ENCODE measurements around the gene CD247. TPM values are rescaled to one million over a fixed set of nuclear protein-coding genes. Genes with fewer than 3 reads are reported as not detected.

CD247 gene
- total and polyA plus RNA-seq, 9 of the 15 experiments (the other 6 are each of a cell fraction or from before 2014, with no cell fraction given): 0.08 to 0.42 (median 0.28) TPM; not detected in 5

DNA sequence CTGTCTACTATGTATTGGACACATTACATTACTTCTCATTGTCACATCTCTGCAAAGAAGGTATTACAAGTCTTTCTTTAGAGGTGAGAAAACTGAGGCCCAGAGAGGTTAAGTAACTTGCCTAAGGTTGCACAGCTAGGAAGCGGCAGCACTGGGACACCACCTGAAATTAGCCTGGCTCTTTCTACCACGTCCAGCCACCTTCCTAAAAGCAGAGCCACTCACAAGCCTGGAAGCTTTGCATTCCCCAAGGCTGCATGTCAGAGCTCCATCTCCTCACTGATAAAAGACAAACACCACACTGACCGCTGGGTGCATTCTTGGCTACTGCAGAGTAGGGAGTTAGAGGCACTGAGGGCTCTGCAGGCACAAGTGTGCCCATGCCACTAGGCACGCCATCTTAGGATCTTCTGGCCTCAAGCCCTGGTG lies 2.4 kb downstream of the CD247 start (continued):
- no peak for TF ChIP-seq MGA (IDR thresholded peaks at IDR 0.05)
- TF ChIP-seq, protein P1, sequence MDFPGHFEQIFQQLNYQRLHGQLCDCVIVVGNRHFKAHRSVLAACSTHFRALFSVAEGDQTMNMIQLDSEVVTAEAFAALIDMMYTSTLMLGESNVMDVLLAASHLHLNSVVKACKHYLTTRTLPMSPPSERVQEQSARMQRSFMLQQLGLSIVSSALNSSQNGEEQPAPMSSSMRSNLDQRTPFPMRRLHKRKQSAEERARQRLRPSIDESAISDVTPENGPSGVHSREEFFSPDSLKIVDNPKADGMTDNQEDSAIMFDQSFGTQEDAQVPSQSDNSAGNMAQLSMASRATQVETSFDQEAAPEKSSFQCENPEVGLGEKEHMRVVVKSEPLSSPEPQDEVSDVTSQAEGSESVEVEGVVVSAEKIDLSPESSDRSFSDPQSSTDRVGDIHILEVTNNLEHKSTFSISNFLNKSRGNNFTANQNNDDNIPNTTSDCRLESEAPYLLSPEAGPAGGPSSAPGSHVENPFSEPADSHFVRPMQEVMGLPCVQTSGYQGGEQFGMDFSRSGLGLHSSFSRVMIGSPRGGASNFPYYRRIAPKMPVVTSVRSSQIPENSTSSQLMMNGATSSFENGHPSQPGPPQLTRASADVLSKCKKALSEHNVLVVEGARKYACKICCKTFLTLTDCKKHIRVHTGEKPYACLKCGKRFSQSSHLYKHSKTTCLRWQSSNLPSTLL (IDR thresholded peaks at IDR 0.05): no peak
- TF ChIP-seq, protein P2, sequence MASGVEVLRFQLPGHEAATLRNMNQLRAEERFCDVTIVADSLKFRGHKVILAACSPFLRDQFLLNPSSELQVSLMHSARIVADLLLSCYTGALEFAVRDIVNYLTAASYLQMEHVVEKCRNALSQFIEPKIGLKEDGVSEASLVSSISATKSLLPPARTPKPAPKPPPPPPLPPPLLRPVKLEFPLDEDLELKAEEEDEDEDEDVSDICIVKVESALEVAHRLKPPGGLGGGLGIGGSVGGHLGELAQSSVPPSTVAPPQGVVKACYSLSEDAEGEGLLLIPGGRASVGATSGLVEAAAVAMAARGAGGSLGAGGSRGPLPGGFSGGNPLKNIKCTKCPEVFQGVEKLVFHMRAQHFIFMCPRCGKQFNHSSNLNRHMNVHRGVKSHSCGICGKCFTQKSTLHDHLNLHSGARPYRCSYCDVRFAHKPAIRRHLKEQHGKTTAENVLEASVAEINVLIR (CRISPR knock-in tag; IDR thresholded peaks at IDR 0.05): no peak
- TF ChIP-seq, protein P3, sequence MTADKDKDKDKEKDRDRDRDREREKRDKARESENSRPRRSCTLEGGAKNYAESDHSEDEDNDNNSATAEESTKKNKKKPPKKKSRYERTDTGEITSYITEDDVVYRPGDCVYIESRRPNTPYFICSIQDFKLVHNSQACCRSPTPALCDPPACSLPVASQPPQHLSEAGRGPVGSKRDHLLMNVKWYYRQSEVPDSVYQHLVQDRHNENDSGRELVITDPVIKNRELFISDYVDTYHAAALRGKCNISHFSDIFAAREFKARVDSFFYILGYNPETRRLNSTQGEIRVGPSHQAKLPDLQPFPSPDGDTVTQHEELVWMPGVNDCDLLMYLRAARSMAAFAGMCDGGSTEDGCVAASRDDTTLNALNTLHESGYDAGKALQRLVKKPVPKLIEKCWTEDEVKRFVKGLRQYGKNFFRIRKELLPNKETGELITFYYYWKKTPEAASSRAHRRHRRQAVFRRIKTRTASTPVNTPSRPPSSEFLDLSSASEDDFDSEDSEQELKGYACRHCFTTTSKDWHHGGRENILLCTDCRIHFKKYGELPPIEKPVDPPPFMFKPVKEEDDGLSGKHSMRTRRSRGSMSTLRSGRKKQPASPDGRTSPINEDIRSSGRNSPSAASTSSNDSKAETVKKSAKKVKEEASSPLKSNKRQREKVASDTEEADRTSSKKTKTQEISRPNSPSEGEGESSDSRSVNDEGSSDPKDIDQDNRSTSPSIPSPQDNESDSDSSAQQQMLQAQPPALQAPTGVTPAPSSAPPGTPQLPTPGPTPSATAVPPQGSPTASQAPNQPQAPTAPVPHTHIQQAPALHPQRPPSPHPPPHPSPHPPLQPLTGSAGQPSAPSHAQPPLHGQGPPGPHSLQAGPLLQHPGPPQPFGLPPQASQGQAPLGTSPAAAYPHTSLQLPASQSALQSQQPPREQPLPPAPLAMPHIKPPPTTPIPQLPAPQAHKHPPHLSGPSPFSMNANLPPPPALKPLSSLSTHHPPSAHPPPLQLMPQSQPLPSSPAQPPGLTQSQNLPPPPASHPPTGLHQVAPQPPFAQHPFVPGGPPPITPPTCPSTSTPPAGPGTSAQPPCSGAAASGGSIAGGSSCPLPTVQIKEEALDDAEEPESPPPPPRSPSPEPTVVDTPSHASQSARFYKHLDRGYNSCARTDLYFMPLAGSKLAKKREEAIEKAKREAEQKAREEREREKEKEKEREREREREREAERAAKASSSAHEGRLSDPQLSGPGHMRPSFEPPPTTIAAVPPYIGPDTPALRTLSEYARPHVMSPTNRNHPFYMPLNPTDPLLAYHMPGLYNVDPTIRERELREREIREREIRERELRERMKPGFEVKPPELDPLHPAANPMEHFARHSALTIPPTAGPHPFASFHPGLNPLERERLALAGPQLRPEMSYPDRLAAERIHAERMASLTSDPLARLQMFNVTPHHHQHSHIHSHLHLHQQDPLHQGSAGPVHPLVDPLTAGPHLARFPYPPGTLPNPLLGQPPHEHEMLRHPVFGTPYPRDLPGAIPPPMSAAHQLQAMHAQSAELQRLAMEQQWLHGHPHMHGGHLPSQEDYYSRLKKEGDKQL (CRISPR knock-in tag; IDR thresholded peaks at IDR 0.05; ENCODE audit: borderline replicate concordance): no peak
- no peak for TF ChIP-seq KDM5B (IDR thresholded peaks at IDR 0.05; ENCODE audit: insufficient replicate concordance, low read depth, low read length)
- no peak for TF ChIP-seq ZFP30 (CRISPR knock-in tag; IDR thresholded peaks at IDR 0.05; ENCODE audit: borderline replicate concordance)
- no peak for TF ChIP-seq EGR1 (conservative IDR thresholded peaks at IDR 0.05)
